Measurements from ENCODE around the gene SH3BP5L.
A peak's percentile ranks its signal among the peaks of the same experiment; 100 is the strongest.
"Not testable (repeated sequence)": the region's sequence is repeated elsewhere in the genome, so short reads cannot be mapped to it uniquely, and the experiment has no call there.

SH3BP5L gene

GRCh38 chr1:248810000-248810726, 15.6 kb downstream of the SH3BP5L start:
- no peak for DNase-seq

GRCh38 chr1:248808876-248809275, 16.8 kb downstream of the SH3BP5L start:
- no peak for DNase-seq

GRCh38 chr1:248807067-248807737, 18.5 kb downstream of the SH3BP5L start:
- DNase-seq, result peak; percentile 33

GRCh38 chr1:248805876-248806275, 19.8 kb downstream of the SH3BP5L start:
- no peak for DNase-seq

- no peak for DNase-seq
Observed at GRCh38 chr1:248804771-248805681, 20.7 kb downstream of the SH3BP5L start.

- not testable (repeated sequence) for DNase-seq
Observed at GRCh38 chr1:248803501-248803900, 22.2 kb downstream of the SH3BP5L start.

GRCh38 chr1:248802454-248802853, 23.3 kb downstream of the SH3BP5L start:
- DNase-seq, result no peak

GRCh38 chr1:248800459-248800858, 25.3 kb downstream of the SH3BP5L start:
- no peak for DNase-seq

- no peak for DNase-seq
Observed at GRCh38 chr1:248798791-248799190, 26.9 kb downstream of the SH3BP5L start.

GRCh38 chr1:248794663-248795062, 31.1 kb downstream of the SH3BP5L start:
- DNase-seq, result not testable (repeated sequence)

- no peak for DNase-seq
Observed at GRCh38 chr1:248793592-248793991, 32.1 kb downstream of the SH3BP5L start.

GRCh38 chr1:248792342-248792741, 33.4 kb downstream of the SH3BP5L start:
- DNase-seq, result no peak

GRCh38 chr1:248791010-248791409, 34.7 kb downstream of the SH3BP5L start:
- no peak for DNase-seq

- no peak for DNase-seq
Observed at GRCh38 chr1:248790456-248790855, 35.3 kb downstream of the SH3BP5L start.

GRCh38 chr1:248789337-248789736, 36.4 kb downstream of the SH3BP5L start:
- not testable (repeated sequence) for DNase-seq

GRCh38 chr1:248788327-248788726, 37.4 kb downstream of the SH3BP5L start:
- DNase-seq, result no peak

- no peak for DNase-seq
Observed at GRCh38 chr1:248787430-248787829, 38.3 kb downstream of the SH3BP5L start.

- no peak for DNase-seq
Observed at GRCh38 chr1:248786156-248786555, 39.6 kb downstream of the SH3BP5L start.

- no peak for DNase-seq
Observed at GRCh38 chr1:248783367-248783766, 42.3 kb downstream of the SH3BP5L start.

- DNase-seq, result no peak
Observed at GRCh38 chr1:248782416-248783141, 43.1 kb downstream of the SH3BP5L start.

GRCh38 chr1:248779350-248779749, 46.4 kb downstream of the SH3BP5L start:
- no peak for DNase-seq

- no peak for DNase-seq
Observed at GRCh38 chr1:248778906-248779305, 46.8 kb downstream of the SH3BP5L start.
